ENCODE measurements around the gene RAI1. TPM values are rescaled to one million over a fixed set of nuclear protein-coding genes. Genes with fewer than 3 reads are reported as not detected.

The RAI1 gene
- polyA plus RNA-seq, 6 donors from 2014 or later, result 1.9 to 3.8 (median 2.6) TPM

- H3K27ac Mint-ChIP-seq, result peak overlapping the region in 1 of 6 donors; percentile 72
Measured at GRCh38 chr17:17815436-17816200, 134.4 kb downstream of the RAI1 start.

GRCh38 chr17:17816240-17816814 is 135.1 kb downstream of the RAI1 start:
- H3K36me3 Mint-ChIP-seq, result peaks cover 0 to 5% of the 10 kb centered on the region in 2 donors
- H3K27me3 Mint-ChIP-seq, result peaks cover 0 to 4% (median 0%) of the 10 kb centered on the region in 3 donors
- ATAC-seq (ENCODE audit: low read depth in 2 of 2) (no peak), DNase-seq (no peak)
- peaks cover 5 to 10% (median 6%) of the 10 kb centered on the region in 3 donors for H3K4me1 Mint-ChIP-seq
- peak overlapping the region in 1 of 6 donors; percentile 86 for H3K27ac Mint-ChIP-seq
- H3K9me3 Mint-ChIP-seq, result no peaks in the 10 kb centered on the region
- no peak overlapping the region for H3K4me3 Mint-ChIP-seq

More at GRCh38 chr17:17815436-17816200, 134.4 kb downstream of the RAI1 start:
- Mint-ChIP-seq H3K36me3 (peaks cover 0 to 5% of the 10 kb centered on the region in 2 donors), H3K4me3 (no peak overlapping the region), H3K9me3 (no peaks in the 10 kb centered on the region), H3K27me3 (no peaks in the 10 kb centered on the region), H3K4me1 (peaks cover 1 to 5% (median 5%) of the 10 kb centered on the region in 3 donors)
- ATAC-seq (ENCODE audit: low read depth in 2 of 2), result no peak
- DNase-seq, result no peak

- H3K4me3 Mint-ChIP-seq, result no peak overlapping the region
- ATAC-seq (ENCODE audit: low read depth in 2 of 2), result no peak
Measured at GRCh38 chr17:17816831-17817551, 135.7 kb downstream of the RAI1 start.

GRCh38 chr17:17817552-17817947 is 136.3 kb downstream of the RAI1 start:
- Mint-ChIP-seq H3K9me3 (no peaks in the 10 kb centered on the region), H3K36me3 (peaks cover 0 to 5% of the 10 kb centered on the region in 2 donors)

More at GRCh38 chr17:17816831-17817551, 135.7 kb downstream of the RAI1 start:
- Mint-ChIP-seq H3K27ac (peak overlapping the region in 1 of 6 donors; percentile 28), H3K36me3 (peaks cover 0 to 5% of the 10 kb centered on the region in 2 donors), H3K27me3 (peaks cover 0 to 4% (median 0%) of the 10 kb centered on the region in 3 donors), H3K9me3 (no peaks in the 10 kb centered on the region), H3K4me1 (peaks cover 5 to 11% (median 10%) of the 10 kb centered on the region in 3 donors)
- DNase-seq, result no peak

GRCh38 chr17:17818088-17818526 is 136.8 kb downstream of the RAI1 start:
- Mint-ChIP-seq H3K4me3 (peak overlapping the region in 1 of 8 donors; percentile 38), H3K27ac (peak overlapping the region in 2 of 6 donors; percentile 32 to 59), H3K4me1 (peaks cover 12 to 22% (median 16%) of the 10 kb centered on the region in 3 donors), H3K9me3 (no peaks in the 10 kb centered on the region), H3K27me3 (peaks cover 0 to 4% (median 0%) of the 10 kb centered on the region in 3 donors), H3K36me3 (peaks cover 0 to 5% of the 10 kb centered on the region in 2 donors)
- DNase-seq (no peak), ATAC-seq (ENCODE audit: low read depth in 2 of 2) (no peak)

More at GRCh38 chr17:17817552-17817947, 136.3 kb downstream of the RAI1 start:
- Mint-ChIP-seq H3K27me3 (peaks cover 0 to 4% (median 0%) of the 10 kb centered on the region in 3 donors), H3K4me3 (peak overlapping the region in 1 of 8 donors; percentile 38), H3K4me1 (peaks cover 7 to 16% (median 11%) of the 10 kb centered on the region in 3 donors), H3K27ac (peak overlapping the region in 2 of 6 donors; percentile 59 to 83)
- DNase-seq (no peak), ATAC-seq (ENCODE audit: low read depth in 2 of 2) (no peak)

- DNase-seq (no peak), ATAC-seq (ENCODE audit: low read depth in 2 of 2) (no peak)
- Mint-ChIP-seq H3K9me3 (no peaks in the 10 kb centered on the region), H3K4me1 (peaks cover 13 to 27% (median 23%) of the 10 kb centered on the region in 3 donors), H3K4me3 (no peak overlapping the region), H3K27ac (peak overlapping the region in 2 of 6 donors; percentile 32 to 83), H3K27me3 (peaks cover 0 to 4% (median 0%) of the 10 kb centered on the region in 3 donors), H3K36me3 (peaks cover 0 to 5% of the 10 kb centered on the region in 2 donors)
Measured at GRCh38 chr17:17819111-17819510, 137.9 kb downstream of the RAI1 start.

- no peaks in the 10 kb centered on the region for H3K9me3 Mint-ChIP-seq
- H3K27me3 Mint-ChIP-seq, result peaks cover 0 to 4% (median 0%) of the 10 kb centered on the region in 3 donors
- peak overlapping the region in 1 of 8 donors; percentile 31 for H3K4me3 Mint-ChIP-seq
- DNase-seq, result no peak
- peak overlapping the region in 3 of 6 donors; percentile 45 to 83 (median 68) for H3K27ac Mint-ChIP-seq
- H3K4me1 Mint-ChIP-seq, result peaks cover 17 to 32% (median 27%) of the 10 kb centered on the region in 3 donors
- ATAC-seq (ENCODE audit: low read depth in 2 of 2), result no peak
- H3K36me3 Mint-ChIP-seq, result peaks cover 0 to 5% of the 10 kb centered on the region in 2 donors
Measured at GRCh38 chr17:17819561-17819995, 138.3 kb downstream of the RAI1 start.

- peaks cover 0 to 5% of the 10 kb centered on the region in 2 donors for H3K36me3 Mint-ChIP-seq
- peak overlapping the region in 1 of 6 donors; percentile 45 for H3K27ac Mint-ChIP-seq
- peaks cover 0 to 4% (median 0%) of the 10 kb centered on the region in 3 donors for H3K27me3 Mint-ChIP-seq
- peak overlapping the region in 1 of 8 donors; percentile 31 for H3K4me3 Mint-ChIP-seq
- peaks cover 22 to 37% (median 32%) of the 10 kb centered on the region in 3 donors for H3K4me1 Mint-ChIP-seq
- no peaks in the 10 kb centered on the region for H3K9me3 Mint-ChIP-seq
- ATAC-seq (ENCODE audit: low read depth in 2 of 2) (no peak), DNase-seq (no peak)
Measured at GRCh38 chr17:17820046-17820445, 138.8 kb downstream of the RAI1 start.

GRCh38 chr17:17820463-17821158 is 139.4 kb downstream of the RAI1 start:
- Mint-ChIP-seq H3K27me3 (peaks cover 0 to 4% (median 0%) of the 10 kb centered on the region in 3 donors), H3K36me3 (peaks cover 0 to 5% of the 10 kb centered on the region in 2 donors), H3K4me1 (peaks cover 24 to 38% (median 34%) of the 10 kb centered on the region in 3 donors), H3K4me3 (no peak overlapping the region), H3K9me3 (no peaks in the 10 kb centered on the region), H3K27ac (peak overlapping the region in 2 of 6 donors; percentile 22 to 83)
- no peak for ATAC-seq (ENCODE audit: low read depth in 2 of 2)
- DNase-seq, result no peak

- H3K27me3 Mint-ChIP-seq, result peaks cover 0 to 4% (median 0%) of the 10 kb centered on the region in 3 donors
- peaks cover 37 to 53% (median 50%) of the 10 kb centered on the region in 3 donors for H3K4me1 Mint-ChIP-seq
- no peaks in the 10 kb centered on the region for H3K9me3 Mint-ChIP-seq
- ATAC-seq (ENCODE audit: low read depth in 2 of 2) (no peak), DNase-seq (no peak)
- peak overlapping the region in 2 of 8 donors; percentile 35 to 59 for H3K4me3 Mint-ChIP-seq
- peaks cover 0 to 5% of the 10 kb centered on the region in 2 donors for H3K36me3 Mint-ChIP-seq
- H3K27ac Mint-ChIP-seq, result peak overlapping the region in 1 of 6 donors; percentile 28
Measured at GRCh38 chr17:17822189-17822588, 140.9 kb downstream of the RAI1 start.

- peaks cover 37 to 53% (median 53%) of the 10 kb centered on the region in 3 donors for H3K4me1 Mint-ChIP-seq
- no peak for DNase-seq
- H3K27me3 Mint-ChIP-seq, result peaks cover 0 to 4% (median 0%) of the 10 kb centered on the region in 3 donors
Measured at GRCh38 chr17:17822616-17823015, 141.4 kb downstream of the RAI1 start.

GRCh38 chr17:17823433-17824118 is 142.3 kb downstream of the RAI1 start:
- peaks cover 0 to 4% (median 0%) of the 10 kb centered on the region in 3 donors for H3K27me3 Mint-ChIP-seq
- peak; percentile 89 for ATAC-seq (ENCODE audit: low read depth in 2 of 2)
- peak overlapping the region in 5 of 6 donors; percentile 75 to 93 (median 90) for H3K27ac Mint-ChIP-seq
- DNase-seq, result peak; percentile 73
- H3K9me3 Mint-ChIP-seq, result no peaks in the 10 kb centered on the region
- peaks cover 43 to 58% (median 52%) of the 10 kb centered on the region in 3 donors for H3K4me1 Mint-ChIP-seq
- peaks cover 0 to 5% of the 10 kb centered on the region in 2 donors for H3K36me3 Mint-ChIP-seq
- H3K4me3 Mint-ChIP-seq, result peak overlapping the region; percentile 70 to 91 (median 88)

More at GRCh38 chr17:17822616-17823015, 141.4 kb downstream of the RAI1 start:
- Mint-ChIP-seq H3K9me3 (no peaks in the 10 kb centered on the region), H3K36me3 (peaks cover 0 to 5% of the 10 kb centered on the region in 2 donors), H3K27ac (peak overlapping the region in 2 of 6 donors; percentile 28 to 66), H3K4me3 (peak overlapping the region; percentile 29 to 83 (median 60))
- no peak for ATAC-seq (ENCODE audit: low read depth in 2 of 2)
